Measurements from ENCODE around the gene CCDC136.

Gene CCDC136

DNA sequence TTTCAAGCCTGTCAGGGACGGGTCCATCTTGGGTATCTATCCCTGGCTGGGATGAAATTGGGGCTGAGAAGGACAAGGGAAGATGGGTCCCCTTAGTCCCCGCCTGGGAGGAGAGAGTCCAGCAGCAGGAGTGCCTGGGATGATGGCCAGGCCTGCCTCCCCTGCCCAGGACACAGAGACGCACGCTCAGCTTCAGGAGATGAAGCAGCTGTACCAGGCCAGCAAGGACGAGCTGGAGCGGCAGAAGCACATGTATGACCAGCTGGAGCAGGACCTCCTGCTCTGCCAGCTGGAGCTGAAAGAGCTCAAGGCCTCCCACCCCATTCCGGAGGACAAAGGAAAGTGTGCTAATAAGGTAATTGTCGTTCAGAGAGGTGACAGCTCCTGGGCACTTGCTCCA is 15.4 kb downstream of the CCDC136 start:
- no peak for DNase-seq

- DNase-seq = no peak
Observed at GRCh38 chr7:128809363-128809762, 17.6 kb downstream of the CCDC136 start.

DNA sequence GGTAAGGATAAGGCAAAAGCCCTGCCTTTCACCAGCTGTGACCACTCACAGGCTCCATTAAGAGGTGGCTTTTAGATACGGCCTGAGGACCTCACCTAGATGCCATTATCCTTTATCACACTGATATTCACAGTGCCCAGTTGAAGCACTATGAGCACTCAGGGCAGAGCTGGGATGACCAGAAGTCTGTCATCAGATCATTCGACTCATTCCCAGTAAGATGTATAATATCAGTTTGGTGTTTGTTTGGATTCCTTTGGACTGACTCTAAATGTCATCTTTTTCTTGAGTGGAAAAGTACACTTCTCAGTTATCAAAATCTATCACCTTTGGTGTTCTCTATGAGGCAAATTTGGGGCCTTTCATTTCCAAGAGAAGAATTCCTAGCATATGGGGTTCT is 18.7 kb downstream of the CCDC136 start:
- no peak for DNase-seq

DNA sequence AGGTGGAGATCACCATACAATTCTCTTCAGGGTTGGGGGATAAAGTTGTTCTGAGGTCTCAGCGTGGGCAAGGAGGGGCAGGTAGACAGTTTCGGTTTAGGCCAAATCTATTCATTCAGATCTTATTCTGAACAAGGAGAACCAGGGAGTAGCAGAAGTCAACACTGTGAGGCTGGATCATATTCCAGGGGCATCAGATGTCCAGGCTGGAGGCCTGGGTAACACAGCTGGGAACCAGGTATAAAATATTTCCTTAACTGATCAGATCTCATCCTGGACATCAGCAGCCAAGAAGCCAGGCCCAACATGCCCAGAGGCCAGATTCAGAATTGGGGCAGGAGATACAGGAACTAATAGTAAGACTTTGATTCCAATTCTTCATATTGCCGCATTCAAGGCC is 19.2 kb downstream of the CCDC136 start:
- DNase-seq = no peak

DNA sequence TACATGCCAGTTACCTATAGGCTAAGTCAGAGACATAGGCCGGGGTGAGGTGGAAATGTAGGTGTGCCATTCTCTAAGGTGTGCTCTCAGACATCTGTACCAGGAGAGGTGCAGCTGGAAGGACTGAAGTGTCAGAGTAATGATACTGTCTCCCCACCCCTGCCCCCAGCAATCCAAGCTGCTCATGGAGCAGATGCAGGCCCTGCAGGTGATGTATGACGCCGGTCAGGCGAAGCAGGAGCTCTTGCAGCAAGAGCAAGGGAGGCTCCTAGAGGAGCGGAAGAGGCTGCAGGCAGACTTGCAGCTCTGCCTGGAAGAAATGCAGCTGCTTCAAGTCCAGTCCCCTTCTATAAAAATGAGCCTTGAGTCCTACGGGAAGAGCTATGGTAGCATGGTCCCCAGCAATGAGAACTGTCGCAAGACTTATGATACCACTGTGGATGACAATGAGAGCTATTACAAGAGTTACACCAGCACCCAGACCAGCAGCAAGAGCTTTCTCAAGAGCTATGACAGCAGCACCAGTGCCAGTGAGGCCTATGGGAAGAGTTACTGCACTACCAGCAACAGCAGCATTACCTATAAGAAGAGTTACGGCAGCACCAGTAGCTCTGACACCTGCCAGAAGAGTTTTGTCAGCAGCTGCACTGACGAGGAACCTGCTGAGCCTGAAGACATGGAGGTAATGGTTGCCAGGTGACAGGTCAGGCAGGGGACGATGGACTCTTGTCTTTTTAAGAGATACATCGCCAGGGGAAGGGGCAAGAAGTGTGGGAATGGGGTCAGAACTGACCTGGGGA is 20.1 kb downstream of the CCDC136 start:
- DNase-seq = no peak

- DNase-seq = no peak
Observed at GRCh38 chr7:128812514-128813168, 20.9 kb downstream of the CCDC136 start.

DNA sequence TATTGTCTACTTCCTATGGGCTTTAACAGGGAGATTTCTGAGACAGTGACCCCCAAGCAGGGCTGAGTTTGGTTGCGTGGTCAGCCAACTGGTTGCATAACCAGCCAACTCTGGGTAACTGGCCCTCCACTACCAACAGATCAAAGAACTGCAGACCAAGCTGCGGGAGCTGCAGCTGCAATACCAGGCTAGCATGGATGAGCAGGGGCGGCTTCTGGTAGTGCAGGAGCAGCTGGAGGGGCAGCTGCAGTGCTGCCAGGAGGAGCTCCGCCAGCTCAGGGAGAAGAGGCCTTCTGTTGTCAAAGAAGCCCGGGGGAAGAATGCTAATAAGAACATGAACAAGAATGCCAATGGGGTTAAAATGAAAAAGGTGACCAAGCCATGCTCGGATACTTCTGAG is 22.7 kb downstream of the CCDC136 start:
- no peak for DNase-seq

DNA sequence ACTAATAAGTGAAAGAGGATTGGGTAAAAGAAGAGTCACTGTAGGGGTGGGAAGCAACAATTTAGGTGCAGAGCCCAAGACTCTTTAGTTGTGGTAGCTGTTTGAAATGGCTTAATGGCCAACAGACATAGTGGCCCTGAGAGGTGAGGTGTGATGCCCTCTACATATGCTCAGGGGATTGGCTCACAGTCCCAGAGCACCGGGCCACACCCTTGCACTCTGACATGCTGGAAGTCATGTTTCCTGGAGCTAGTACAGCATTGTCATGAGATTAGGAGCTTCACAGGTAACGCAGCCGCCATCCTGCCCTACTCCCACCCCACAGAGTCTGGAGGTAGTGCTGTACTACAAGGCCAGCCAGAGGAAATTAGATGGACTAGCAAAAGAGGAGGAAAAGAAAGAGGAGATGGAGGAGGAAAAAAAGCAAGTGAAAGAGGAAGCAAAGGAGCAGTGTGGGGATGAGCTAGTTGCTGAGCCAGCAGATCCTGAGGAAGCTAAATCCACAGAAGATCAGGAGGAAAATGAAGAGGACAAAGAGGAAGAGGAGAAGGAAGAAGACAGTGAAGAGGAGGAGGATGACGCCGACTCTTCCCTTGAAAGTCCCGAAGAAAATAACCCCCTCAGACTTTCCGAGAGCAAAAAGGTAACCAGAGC is 23.6 kb downstream of the CCDC136 start:
- no peak for DNase-seq

DNA sequence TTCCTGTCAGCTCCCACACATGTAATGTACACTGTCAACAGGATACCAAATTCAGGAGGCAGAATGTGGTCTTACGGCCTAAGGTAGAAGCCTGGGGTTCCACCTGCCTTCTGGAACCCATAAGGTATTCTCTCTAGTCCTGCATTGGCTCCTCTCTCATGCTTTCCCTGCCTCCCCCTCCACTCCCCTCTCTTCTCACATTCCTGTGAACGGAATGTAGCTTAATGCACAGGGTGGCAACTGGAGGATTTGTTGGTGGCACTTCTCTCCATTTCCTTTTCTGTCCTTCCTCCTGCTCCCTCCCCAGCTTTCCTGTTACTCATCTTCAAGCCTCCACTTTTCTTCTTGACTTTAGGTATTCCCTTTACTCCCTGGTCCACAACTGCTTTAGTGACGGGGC is 26.9 kb downstream of the CCDC136 start:
- no peak for DNase-seq

GRCh38 chr7:128821724-128822123 is 30.0 kb downstream of the CCDC136 start:
- DNase-seq = no peak

DNA sequence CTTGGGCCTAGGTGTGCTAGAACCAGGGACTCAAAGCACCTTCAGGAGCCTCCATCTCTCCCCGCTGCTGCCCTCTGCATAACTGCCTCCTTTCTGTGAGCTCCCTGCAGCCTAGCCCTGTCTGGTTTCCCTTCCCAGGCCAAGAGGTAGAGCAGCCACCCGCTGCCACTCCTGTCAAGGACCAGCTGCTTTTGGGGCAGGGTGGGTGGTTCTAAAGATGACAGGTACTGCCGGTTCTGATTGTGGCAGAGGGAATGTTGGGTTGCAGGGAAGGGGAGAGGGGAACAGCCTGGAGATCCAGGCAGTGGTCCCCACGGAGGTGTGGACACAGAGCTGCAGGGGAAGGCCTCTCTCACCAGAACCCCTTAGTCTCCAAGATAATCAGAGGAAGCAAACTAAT is 34.7 kb downstream of the CCDC136 start:
- DNase-seq = no peak

- DNase-seq = no peak
Observed at GRCh38 chr7:128826916-128827247, 35.1 kb downstream of the CCDC136 start.

GRCh38 chr7:128827248-128827958 is 35.6 kb downstream of the CCDC136 start:
- no peak for DNase-seq

DNA sequence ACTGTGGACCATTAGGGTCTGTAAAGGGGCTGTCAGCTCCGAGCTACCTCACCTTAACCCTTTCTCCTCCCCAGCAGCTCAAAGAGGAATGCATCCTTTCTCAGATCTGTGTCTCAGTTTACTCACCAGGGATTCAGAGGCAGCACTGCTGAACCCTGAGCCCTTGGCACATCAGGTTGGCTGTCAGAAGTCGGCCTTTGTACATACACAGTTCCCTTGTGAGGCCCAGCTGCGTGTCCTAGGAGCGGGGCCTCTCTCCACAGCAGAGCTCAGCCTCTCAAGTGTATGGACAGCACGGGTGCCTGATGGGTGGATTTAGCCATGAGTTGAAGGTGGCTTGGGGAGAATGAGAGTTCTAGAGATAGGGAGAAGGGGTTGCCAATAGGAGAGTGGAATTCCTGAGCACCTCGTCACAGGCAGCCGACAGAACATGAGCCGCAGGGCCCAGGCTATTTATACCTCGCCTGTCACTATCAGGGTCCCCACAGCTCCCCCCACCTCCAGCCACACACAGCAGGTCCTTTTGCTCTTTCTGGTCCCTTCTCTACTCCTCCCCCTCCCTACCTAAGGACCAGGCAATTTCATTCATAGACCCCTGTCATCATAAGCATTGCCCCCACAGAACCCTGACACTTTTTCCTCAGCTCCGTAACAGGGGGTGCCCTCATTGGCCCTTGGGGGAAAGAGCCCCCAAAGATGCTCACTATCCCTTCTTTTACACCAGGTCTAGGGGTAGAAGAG is 36.4 kb downstream of the CCDC136 start:
- no peak for DNase-seq

- no peak for DNase-seq
Observed at GRCh38 chr7:128829391-128830166, 37.8 kb downstream of the CCDC136 start.

- peak in 1 of 2 experiments; percentile 64 for DNase-seq
Observed at GRCh38 chr7:128830231-128831177, 38.7 kb downstream of the CCDC136 start, which contains the start of gene FLNC. FLNC (plus strand) TSS chr7:128830406; CDS start chr7:128830638, 232 bp downstream.

DNA sequence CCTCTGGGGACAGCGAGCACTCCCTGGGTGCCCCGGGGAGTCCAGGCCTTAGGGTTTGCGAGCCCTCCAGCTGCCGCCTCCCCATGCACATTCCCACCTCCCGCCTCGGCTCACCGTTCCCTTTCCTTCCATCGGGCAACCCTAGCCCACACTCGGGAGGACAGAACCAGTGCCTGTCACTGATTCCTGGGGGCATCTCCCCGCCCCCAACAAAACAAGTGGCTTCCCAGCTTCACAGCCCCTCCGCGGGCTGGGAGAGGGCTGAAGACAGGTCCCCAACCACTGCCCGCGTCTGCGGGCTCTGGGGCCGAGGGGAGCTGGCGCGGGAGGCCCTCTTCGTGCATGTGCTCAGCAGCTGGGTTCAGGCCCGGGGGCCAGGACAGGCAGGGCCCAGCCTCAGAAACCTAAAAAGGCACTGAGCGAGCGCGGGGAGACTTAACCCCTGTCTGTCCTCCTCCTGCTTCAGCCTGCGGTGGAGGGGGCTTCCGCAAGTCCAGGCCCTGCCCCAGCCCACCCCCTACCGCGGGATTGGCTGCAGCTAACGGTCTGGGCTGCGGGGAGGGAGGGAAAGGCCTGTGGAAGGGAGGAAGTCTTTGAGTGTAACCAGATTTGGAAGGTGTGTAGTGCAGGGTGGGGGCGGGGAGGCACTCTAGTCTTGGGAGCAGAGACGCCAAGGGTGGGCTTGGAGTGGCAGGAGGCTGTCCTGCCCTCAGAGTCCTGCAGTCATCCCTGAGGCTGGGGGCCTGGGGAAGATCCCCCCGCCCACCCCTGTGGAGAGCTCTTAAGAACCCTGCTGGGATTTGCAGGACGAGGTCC is 39.6 kb downstream of the CCDC136 start:
- peak in 1 of 2 experiments; percentile 37 for DNase-seq

DNA sequence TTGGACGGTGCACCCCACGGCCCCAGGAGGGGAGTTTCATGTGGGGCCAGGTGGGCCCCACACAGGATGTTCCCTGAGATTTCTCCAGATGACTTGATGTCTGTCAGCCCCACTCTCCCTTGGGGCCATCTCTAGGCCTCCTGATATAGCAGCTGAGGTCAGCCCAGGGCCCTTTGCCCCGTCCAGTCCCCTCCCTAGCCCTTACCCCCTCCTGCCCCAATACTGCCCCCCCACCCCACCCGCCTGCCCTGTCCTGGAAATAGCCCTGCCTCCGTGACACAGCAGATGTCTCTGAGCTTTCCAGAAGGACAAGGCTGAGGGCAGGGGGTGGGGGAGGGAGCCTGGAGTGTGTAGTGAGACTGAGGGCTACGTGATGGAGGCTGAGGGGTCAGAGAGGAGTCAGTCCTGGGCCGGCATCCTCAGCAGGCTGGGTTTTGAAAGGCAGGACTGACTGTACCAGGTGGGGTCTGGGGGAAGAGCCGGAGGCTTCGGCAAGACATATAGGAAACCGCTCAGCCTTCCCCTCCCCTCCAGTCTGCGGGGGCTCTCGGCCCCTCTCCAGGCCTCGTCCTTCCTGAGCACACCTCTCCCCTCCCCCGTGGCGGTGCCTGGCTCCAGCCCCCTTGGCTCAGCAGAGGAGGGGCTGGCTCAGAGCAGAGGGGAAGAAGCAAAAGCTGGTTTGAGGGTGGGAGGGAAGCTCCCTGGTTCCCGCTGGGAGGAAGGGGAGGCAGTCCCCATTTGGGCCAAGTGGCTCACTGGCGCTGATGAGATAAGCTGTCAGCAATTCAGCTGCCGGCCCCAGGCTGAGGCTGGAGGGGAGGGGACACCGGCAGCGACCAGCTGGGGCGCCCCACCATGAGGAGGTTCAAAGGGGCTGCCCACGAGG is 40.5 kb downstream of the CCDC136 start:
- no peak for DNase-seq

- DNase-seq = no peak
Observed at GRCh38 chr7:128832880-128833147, 41.0 kb downstream of the CCDC136 start.
